ENCODE data around the gene TPD52L1.

The TPD52L1 gene, protein sequence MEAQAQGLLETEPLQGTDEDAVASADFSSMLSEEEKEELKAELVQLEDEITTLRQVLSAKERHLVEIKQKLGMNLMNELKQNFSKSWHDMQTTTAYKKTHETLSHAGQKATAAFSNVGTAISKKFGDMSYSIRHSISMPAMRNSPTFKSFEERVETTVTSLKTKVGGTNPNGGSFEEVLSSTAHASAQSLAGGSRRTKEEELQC

DNA sequence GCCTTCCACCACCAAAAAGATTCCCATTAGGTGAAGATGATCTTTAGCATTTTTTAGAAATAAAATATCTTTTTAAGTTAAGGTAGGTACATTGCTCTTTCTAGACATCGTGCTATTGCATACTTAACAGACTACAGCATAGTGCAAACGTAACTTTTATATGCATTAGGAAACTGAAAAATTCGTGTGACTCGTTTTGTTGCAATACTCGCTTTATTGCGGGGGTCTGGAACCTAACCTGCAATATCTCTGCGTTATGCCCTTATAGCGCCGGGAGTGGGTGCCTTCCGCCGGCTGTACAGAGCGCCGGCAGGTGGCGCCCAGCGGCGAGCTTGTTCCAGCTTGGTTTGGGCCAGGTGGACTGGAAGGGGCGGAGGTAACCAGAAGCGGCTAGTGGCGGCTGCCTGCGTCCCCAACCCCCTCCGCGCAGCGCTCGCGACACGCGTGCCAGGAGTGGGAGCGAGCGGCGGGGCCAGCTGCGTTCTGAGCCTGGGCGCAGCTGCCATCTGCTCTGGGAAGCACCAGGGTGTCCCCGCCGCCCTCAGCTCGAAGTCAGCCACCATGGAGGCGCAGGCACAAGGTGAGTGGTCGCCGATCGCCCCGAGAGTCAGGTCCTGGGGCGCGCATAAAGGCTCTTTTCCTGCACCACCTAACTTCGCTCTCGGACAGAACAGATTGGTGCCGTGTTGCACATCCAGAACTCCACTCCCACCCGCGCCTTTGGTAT is at the start of gene TPD52L1:
Gene TPD52L1 (plus strand): TSS at position 383 of the 727 bp plus-strand sequence. CDS start 179 bp downstream, at position 562.
- DNase-seq (ENCODE audit: low spot score) = peak; percentile 84
- ChIA-PET CTCF (interaction anchor here (0.6 to 1.1 kb wide), 17 partner anchors 12 to 626 kb away, joined by 3 to 5 read pairs (median 3); partner anchors contain the start of genes HDDC2 and RNF217), POLR2A (ENCODE audit: low non-redundant PET) (no interaction called here)
- H3K27ac ChIP-seq = peak within 1 kb of the TSS; percentile 17; the same call in 1 of the 2 replicates
- TF ChIP-seq, protein P1, sequence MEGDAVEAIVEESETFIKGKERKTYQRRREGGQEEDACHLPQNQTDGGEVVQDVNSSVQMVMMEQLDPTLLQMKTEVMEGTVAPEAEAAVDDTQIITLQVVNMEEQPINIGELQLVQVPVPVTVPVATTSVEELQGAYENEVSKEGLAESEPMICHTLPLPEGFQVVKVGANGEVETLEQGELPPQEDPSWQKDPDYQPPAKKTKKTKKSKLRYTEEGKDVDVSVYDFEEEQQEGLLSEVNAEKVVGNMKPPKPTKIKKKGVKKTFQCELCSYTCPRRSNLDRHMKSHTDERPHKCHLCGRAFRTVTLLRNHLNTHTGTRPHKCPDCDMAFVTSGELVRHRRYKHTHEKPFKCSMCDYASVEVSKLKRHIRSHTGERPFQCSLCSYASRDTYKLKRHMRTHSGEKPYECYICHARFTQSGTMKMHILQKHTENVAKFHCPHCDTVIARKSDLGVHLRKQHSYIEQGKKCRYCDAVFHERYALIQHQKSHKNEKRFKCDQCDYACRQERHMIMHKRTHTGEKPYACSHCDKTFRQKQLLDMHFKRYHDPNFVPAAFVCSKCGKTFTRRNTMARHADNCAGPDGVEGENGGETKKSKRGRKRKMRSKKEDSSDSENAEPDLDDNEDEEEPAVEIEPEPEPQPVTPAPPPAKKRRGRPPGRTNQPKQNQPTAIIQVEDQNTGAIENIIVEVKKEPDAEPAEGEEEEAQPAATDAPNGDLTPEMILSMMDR (conservative IDR thresholded peaks at IDR 0.05; ENCODE audit: low read depth) = peak; percentile 94

DNA sequence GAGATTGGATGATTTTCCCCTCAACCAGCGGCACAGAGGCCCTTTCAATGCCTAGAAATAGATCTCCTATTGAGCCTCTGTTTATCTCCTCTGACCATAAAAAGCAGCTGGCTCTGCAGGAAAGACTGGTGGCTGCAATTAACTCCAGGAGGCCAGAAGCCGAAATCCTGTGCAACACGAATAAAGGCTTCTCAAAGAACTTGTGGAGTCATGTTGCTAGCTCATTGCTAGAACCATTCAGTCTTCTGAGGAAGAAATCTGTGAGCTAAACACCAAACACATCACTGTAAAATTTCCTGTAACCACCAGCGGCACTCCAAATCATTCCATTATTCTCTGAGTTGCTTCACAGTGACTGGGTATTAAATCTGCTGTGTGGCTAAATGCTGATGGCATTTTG is 49.1 kb upstream of the TPD52L1 start:
- ChIA-PET POLR2A (ENCODE audit: low non-redundant PET) (no interaction called here), CTCF (no interaction called here)
- no peak for DNase-seq (ENCODE audit: low spot score)
- TF ChIP-seq, protein P1 (conservative IDR thresholded peaks at IDR 0.05; ENCODE audit: low read depth) = no peak
- H3K27ac ChIP-seq = no peak overlapping the region

DNA sequence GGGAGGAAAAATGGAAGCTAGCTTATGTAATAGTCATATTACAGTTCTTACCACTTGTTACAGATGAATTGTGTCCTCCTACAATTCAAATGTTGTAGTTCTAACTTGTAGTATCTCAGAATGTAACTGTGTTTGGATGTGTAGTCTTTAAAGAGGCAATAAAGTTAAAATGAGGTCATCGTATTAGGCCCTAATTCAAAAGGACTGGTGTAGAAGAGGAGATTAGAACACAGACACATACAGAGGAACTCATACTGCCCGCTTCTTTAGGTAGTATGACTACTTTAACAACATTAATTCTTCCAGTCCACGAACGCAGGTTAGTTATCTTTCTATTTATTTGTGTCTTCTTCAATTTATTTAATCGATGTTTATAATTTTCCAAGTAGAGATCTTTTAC is 46.5 kb upstream of the TPD52L1 start:
- ChIA-PET POLR2A (ENCODE audit: low non-redundant PET) (no interaction called here), CTCF (no interaction called here)
- no peak for DNase-seq (ENCODE audit: low spot score)
- no peak overlapping the region for H3K27ac ChIP-seq
- TF ChIP-seq, protein P1 (conservative IDR thresholded peaks at IDR 0.05; ENCODE audit: low read depth) = no peak

DNA sequence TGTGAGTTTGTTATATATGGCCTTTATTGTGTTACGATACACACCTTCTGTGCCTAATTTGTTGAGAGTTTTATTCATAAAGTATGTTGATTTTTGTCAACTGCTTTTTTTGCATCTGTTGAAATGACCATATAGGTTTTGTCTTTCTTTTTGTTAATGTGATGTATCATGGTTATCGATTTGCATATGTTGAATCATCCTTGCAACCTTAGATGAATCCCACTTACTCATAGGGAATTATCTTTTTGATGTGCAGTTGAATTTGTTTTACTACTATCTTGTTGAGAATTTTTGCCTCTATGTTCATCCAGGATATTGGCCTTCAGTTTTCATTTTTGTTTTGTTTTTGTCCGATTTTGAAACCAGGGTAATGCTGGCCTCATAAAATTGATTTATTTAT is 45.7 kb upstream of the TPD52L1 start:
- H3K27ac ChIP-seq = no peak overlapping the region
- DNase-seq (ENCODE audit: low spot score) = no peak
- TF ChIP-seq, protein P1 (conservative IDR thresholded peaks at IDR 0.05; ENCODE audit: low read depth) = no peak
- CTCF ChIA-PET = no interaction called here
- POLR2A ChIA-PET (ENCODE audit: low non-redundant PET) = no interaction called here

DNA sequence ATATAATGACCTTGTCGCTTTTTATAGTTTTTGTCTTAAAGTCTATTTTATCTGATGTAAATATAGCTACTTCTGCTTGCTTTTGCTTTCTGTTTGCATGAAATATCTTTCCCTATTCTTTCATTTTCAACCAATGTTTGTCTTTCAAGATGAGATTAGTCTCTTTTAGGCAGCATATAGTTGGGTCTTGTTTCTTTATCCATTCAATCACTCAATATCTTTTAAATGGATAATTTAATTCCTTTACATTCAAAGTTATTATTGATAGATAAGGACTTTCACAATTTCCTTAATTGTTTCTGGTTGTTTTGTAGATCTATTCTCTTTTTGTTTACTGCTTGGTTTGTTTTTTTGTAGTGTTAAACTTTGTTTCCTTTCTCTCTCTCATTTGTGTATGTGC is 43.5 kb upstream of the TPD52L1 start:
- ChIA-PET POLR2A (ENCODE audit: low non-redundant PET) (no interaction called here), CTCF (no interaction called here)
- TF ChIP-seq, protein P1 (conservative IDR thresholded peaks at IDR 0.05; ENCODE audit: low read depth) = no peak
- H3K27ac ChIP-seq = no peak overlapping the region
- DNase-seq (ENCODE audit: low spot score) = no peak

DNA sequence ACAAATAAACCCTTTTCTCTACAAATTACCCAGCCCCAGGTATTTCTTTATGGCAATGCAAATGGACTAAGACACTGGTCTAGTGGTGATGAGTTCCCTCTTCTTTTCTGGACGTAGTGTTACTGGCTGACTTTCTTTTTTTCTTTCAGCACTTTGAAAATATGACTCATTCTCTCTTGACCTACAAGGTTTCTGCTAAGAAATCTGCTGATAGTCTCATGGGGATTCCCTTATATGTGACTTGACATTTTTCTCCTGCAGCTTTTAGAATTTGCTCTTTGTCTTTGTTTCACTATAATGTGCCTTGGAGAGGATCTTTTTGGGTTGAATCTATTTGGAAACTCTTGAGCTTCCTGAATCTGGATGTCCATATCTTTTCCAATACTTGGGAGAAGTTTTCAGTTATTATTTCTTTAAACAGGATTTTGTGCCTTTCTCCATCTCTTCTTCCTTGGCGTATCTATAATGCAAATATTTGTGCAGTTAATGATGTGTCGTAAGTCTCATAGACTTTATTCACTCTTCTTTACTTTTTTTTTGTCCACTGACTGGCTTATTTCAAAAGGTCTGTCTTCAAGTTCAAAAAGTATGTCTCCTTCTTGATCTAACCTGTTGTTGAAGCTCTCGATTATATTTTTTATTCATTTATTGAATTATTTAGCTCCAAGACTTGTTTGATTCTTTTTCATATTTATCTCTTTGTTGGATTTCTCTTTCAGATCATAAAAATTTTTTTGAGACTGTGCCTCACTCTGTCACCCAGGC is 42.2 kb upstream of the TPD52L1 start:
- ChIA-PET CTCF (interaction anchor here (0.5 to 1.9 kb wide), 4 partner anchors 15 to 244 kb away, joined by 3 to 6 read pairs (median 4); no protein-coding TSS in a partner anchor), POLR2A (ENCODE audit: low non-redundant PET) (no interaction called here)
- TF ChIP-seq, protein P1 (conservative IDR thresholded peaks at IDR 0.05; ENCODE audit: low read depth) = no peak
- no peak for DNase-seq (ENCODE audit: low spot score)
- no peak overlapping the region for H3K27ac ChIP-seq

Data from RWPE1 (cell line).